CD8-positive, alpha-beta memory T cell (primary cell): ENCODE measurements around the gene COX14. TPM values are rescaled to one million over a fixed set of nuclear protein-coding genes. Genes with fewer than 3 reads are reported as not detected.

ENCODE experiments used
- CTCF ChIA-PET: fragments of 350-600 bp; sonication (Branson Sonifier 250); formaldehyde crosslinking; loops from one replicate; lab custom pipeline; 2021; ENCODE audit warnings: antibody characterized with exemption; lab: Charles Lee
- POLR2A ChIA-PET: fragments of 350-600 bp; sonication (Branson Sonifier 250); formaldehyde crosslinking; loops from one replicate; lab custom pipeline; 2021; ENCODE audit warnings: antibody characterized with exemption; lab: Charles Lee
- DNase-seq, 5 donors: peaks; one replicate each; pipeline versions ENCODE4 v3.0.0 to v3.0.0-alpha.2; 2020 to 2022; ENCODE audit warnings: mixed read lengths in 1 of 5
- H3K27ac ChIP-seq: one replicate; pipeline ENCODE4 v1.7.0; 2013; ENCODE audit warnings: low read depth, mild to moderate bottlenecking, low read length, moderate library complexity
- H3K27me3 ChIP-seq: 2 replicates; pipeline ENCODE4 v1.7.0; 2013; ENCODE audit warnings: low read length, mild to moderate bottlenecking; ENCODE audit not compliant: insufficient read depth, poor library complexity, severe bottlenecking
- H3K36me3 ChIP-seq: 2 replicates; pipeline ENCODE4 v1.7.0; 2013; ENCODE audit warnings: mild to moderate bottlenecking, low read length, moderate library complexity; ENCODE audit not compliant: insufficient read depth
- H3K4me1 ChIP-seq: 2 replicates; pipeline ENCODE4 v1.7.0; 2013; ENCODE audit warnings: mild to moderate bottlenecking, low read length, moderate library complexity; ENCODE audit not compliant: insufficient read depth
- H3K4me3 ChIP-seq: 2 replicates; pipeline ENCODE4 v1.7.0; 2013; ENCODE audit warnings: mild to moderate bottlenecking, low read length
- H3K9me3 ChIP-seq: 2 replicates; pipeline ENCODE4 v1.7.0; 2013; ENCODE audit warnings: mild to moderate bottlenecking, low read length
- H3K27ac Mint-ChIP-seq, 8 donors: one replicate each; pipeline ENCODE4 v1.8.0; 2020 to 2021; ENCODE audit warnings: mixed read lengths in 8 of 8, mild to moderate bottlenecking in 6 of 8, inconsistent platforms in 3 of 8, moderate library complexity in 3 of 8
- H3K27me3 Mint-ChIP-seq, 2 donors: one replicate each; pipeline ENCODE4 v1.8.0; 2020 to 2021; ENCODE audit warnings: mixed read lengths in 2 of 2, mild to moderate bottlenecking in 1 of 2, moderate library complexity in 1 of 2
- H3K36me3 Mint-ChIP-seq, 3 donors: one replicate each; pipeline ENCODE4 v1.8.0; 2020 to 2021; ENCODE audit warnings: mixed read lengths in 3 of 3, inconsistent platforms in 1 of 3, mild to moderate bottlenecking in 1 of 3
- H3K4me1 Mint-ChIP-seq, 3 donors: one replicate each; pipeline ENCODE4 v1.8.0; 2020 to 2021; ENCODE audit warnings: mixed read lengths in 3 of 3, inconsistent platforms in 1 of 3, mild to moderate bottlenecking in 1 of 3
- H3K4me3 Mint-ChIP-seq, 7 donors: one replicate each; pipeline ENCODE4 v1.8.0; 2020 to 2021; ENCODE audit warnings: mixed read lengths in 7 of 7, mild to moderate bottlenecking in 6 of 7, moderate library complexity in 4 of 7, inconsistent platforms in 2 of 7
- H3K9me3 Mint-ChIP-seq, 5 donors: one replicate each; pipeline ENCODE4 v1.8.0; 2020 to 2022; ENCODE audit warnings: mixed read lengths in 5 of 5, mild to moderate bottlenecking in 3 of 5, moderate library complexity in 2 of 5, inconsistent platforms in 1 of 5
- polyA plus RNA-seq: library from polyadenylated mRNA; unstranded; fragments of 300-500 nt; fragmentation: Illumina TruSeq; gene quantifications from one replicate; pipeline ENCODE4 v1.2.3, GENCODE V29; 2021
- total RNA-seq, 2 experiments: library from RNA; stranded (reverse); gene quantifications; one replicate each; pipeline ENCODE4 v1.2.3, GENCODE V29; 2021

The COX14 gene
- total and polyA plus RNA-seq, 3 experiments from 2014 or later = 58.7 to 250 (median 59.2) TPM

DNA sequence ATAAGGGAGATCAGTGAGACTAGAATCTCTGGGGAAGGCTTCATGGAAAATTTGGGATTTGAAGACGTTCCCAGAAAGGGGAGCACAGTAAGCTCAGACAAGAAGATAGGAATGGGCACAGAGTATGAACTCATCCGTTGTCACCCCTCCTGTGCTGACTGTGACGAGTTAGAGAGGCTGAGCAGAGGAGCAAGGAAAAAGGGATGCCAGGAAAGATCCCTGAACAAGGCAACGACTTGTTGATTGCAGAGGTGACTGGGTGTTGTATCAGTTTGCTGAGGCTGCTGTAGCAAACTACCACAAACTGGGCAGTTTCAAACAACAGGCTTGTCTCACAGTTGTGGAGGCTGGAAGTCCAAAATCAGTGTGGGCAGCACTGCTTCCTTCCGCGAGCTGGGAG is 14.1 kb upstream of the COX14 start:
- Mint-ChIP-seq H3K36me3 (peaks cover 17 to 87% (median 26%) of the 10 kb centered on the region in 3 donors), H3K9me3 (no peaks in the 10 kb centered on the region), H3K4me3 (no peak overlapping the region), H3K27ac (no peak overlapping the region), H3K4me1 (no peaks in the 10 kb centered on the region), H3K27me3 (no peaks in the 10 kb centered on the region)
- POLR2A ChIA-PET = interaction anchor here (1.9 kb wide), 1 partner anchor 13 kb away, joined by 6 read pairs; no protein-coding TSS in a partner anchor
- CTCF ChIA-PET = interaction anchor here (2.6 kb wide), 1 partner anchor 13 kb away, joined by 14 read pairs; the partner anchor contains the start of gene COX14
- H3K27ac ChIP-seq = no peak overlapping the region
- no peaks in the 10 kb centered on the region for H3K4me1 ChIP-seq
- H3K4me3 ChIP-seq = no peak overlapping the region
- no peaks in the 10 kb centered on the region for H3K9me3 ChIP-seq
- DNase-seq = no peak
- peaks cover 41% of the 10 kb centered on the region for H3K36me3 ChIP-seq
- no peaks in the 10 kb centered on the region for H3K27me3 ChIP-seq

DNA sequence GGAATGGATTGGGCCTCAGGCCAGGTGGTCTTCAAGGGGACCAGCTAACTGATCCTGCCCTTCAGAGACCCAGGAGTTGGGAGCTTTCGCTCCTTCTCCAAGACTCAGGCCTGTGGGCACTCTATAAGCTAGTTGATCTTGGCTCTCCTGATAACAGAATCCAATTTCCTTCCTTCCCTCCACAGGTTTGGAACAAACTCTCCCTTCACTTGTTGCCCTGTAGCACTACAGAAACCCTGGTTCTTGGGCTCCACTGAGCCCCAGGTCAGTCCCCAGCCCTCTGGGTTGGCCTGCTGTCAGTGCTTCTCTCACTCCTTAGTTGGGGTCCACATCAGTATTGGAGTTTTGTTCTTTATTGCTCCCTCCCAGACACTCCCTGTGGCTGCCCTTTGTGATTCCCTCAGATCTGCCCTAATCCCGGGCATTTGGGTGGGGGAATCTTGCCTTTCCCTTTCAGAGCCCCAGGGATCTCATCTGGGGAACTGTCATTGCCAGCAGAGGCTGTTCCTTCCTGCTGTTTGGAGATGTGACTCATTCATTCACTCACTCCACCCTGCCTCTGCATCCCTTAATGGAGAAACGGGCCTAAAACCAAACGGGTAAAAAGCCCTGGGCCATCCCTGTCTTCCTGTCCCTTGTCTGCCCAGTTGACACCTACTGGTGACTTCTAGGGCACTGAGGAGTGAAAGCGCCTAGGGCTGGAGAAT is 12.6 kb upstream of the COX14 start:
- H3K36me3 ChIP-seq = peaks cover 34% of the 10 kb centered on the region
- no peak overlapping the region for H3K27ac ChIP-seq
- POLR2A ChIA-PET = interaction anchor here (1.9 kb wide), 1 partner anchor 12 kb away, joined by 6 read pairs; no protein-coding TSS in a partner anchor
- no peak overlapping the region for H3K4me3 ChIP-seq
- H3K9me3 ChIP-seq = no peaks in the 10 kb centered on the region
- H3K36me3 Mint-ChIP-seq = peaks cover 17 to 75% (median 26%) of the 10 kb centered on the region in 3 donors
- no peak for DNase-seq
- CTCF ChIA-PET = interaction anchor here (1.6 to 5.6 kb wide), 2 partner anchors 11 kb away, joined by 3 to 41 read pairs; partner anchors contain the start of gene COX14
- no peaks in the 10 kb centered on the region for H3K9me3 Mint-ChIP-seq
- H3K27ac Mint-ChIP-seq = peak overlapping the region in 3 of 8 donors; percentile 25 to 48 (median 35)
- H3K27me3 Mint-ChIP-seq = no peaks in the 10 kb centered on the region
- no peaks in the 10 kb centered on the region for H3K4me1 ChIP-seq
- H3K27me3 ChIP-seq = no peaks in the 10 kb centered on the region
- no peak overlapping the region for H3K4me3 Mint-ChIP-seq
- no peaks in the 10 kb centered on the region for H3K4me1 Mint-ChIP-seq

DNA sequence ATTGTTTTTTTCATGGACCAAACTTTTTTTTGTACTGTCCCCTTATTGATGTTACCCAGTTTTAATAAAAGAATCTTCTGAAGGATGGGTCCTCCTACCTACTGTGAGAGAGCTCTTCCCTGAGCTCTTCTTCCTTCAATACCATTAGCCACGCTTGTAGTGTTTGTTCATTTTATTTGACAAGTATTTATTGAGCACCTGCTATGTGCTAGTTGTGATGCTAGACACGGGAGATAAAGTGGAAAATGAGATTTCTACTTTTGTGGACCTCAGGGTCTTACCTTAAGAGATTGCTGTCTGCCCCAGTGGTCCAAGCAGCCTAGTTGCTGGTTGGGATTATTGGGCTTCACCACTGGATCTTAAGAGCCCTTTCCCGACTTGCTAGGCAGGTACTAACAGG is 11.5 kb upstream of the COX14 start:
- Mint-ChIP-seq H3K27ac (peak overlapping the region in 3 of 8 donors; percentile 9 to 75 (median 64)), H3K4me1 (no peaks in the 10 kb centered on the region), H3K4me3 (no peak overlapping the region), H3K27me3 (no peaks in the 10 kb centered on the region), H3K9me3 (no peaks in the 10 kb centered on the region), H3K36me3 (peaks cover 15 to 64% (median 22%) of the 10 kb centered on the region in 3 donors)
- H3K9me3 ChIP-seq = no peaks in the 10 kb centered on the region
- H3K36me3 ChIP-seq = peaks cover 27% of the 10 kb centered on the region
- no peaks in the 10 kb centered on the region for H3K4me1 ChIP-seq
- no peak overlapping the region for H3K4me3 ChIP-seq
- no peak for DNase-seq
- no peaks in the 10 kb centered on the region for H3K27me3 ChIP-seq
- ChIA-PET POLR2A (interaction anchor here (1.0 kb wide), 1 partner anchor 75 kb away, joined by 3 read pairs; the partner anchor contains the start of gene RACGAP1), CTCF (interaction anchor here (1.6 to 5.6 kb wide), 3 partner anchors 10 to 16 kb away, joined by 3 to 41 read pairs (median 4); partner anchors contain the start of gene COX14)
- no peak overlapping the region for H3K27ac ChIP-seq

DNA sequence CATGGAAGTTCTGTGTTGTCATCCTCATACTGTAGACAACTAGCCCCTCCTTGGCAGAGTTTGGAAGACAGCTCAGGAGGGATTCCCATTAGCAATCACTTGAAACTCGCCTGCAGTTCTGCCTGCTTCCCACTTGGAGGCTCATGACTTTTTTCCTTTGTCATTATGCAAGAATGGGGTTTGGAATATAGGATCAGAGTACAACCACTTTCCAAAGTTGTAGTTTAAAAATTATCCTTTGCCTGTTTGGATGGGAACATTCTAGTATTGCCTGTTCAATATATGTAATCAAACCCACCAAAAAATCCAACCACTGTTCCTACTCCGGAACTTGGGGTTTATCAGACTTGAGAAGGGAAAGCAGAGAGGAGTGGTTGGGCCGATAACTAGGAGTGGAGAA is 10.4 kb upstream of the COX14 start:
- H3K4me1 ChIP-seq = no peaks in the 10 kb centered on the region
- no peak for DNase-seq
- Mint-ChIP-seq H3K27ac (peak overlapping the region in 2 of 8 donors; percentile 7 to 21), H3K36me3 (peaks cover 6 to 53% (median 12%) of the 10 kb centered on the region in 3 donors), H3K4me1 (no peaks in the 10 kb centered on the region), H3K4me3 (no peak overlapping the region), H3K27me3 (no peaks in the 10 kb centered on the region), H3K9me3 (no peaks in the 10 kb centered on the region)
- CTCF ChIA-PET = interaction anchor here (1.9 to 5.6 kb wide), 2 partner anchors 9 to 17 kb away, joined by 4 to 41 read pairs; partner anchors contain the start of gene COX14
- H3K27ac ChIP-seq = no peak overlapping the region
- no peaks in the 10 kb centered on the region for H3K27me3 ChIP-seq
- POLR2A ChIA-PET = no interaction called here
- peaks cover 16% of the 10 kb centered on the region for H3K36me3 ChIP-seq
- no peak overlapping the region for H3K4me3 ChIP-seq
- no peaks in the 10 kb centered on the region for H3K9me3 ChIP-seq

DNA sequence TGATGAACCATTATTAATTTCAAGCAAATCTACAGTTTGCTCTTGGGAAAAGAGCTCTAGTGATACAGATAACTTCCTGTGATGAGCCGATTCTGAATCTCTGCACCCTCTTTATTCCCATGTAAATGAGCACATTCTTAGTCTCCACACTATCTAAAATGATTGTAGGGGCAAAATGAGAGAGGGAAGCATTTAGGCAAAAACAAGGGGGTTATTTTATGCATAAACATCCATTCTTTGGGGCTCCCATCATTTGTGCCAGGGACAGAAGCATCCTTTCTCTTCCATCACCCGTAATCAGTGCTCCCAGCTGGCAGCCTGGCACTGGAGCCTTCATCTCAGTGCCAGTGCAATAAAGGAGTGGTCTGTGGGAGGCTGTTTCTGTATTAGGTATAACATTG is 9.9 kb upstream of the COX14 start:
- no peak overlapping the region for H3K4me3 ChIP-seq
- peaks cover 11% of the 10 kb centered on the region for H3K36me3 ChIP-seq
- Mint-ChIP-seq H3K27ac (peak overlapping the region in 1 of 8 donors; percentile 7), H3K4me3 (no peak overlapping the region), H3K27me3 (no peaks in the 10 kb centered on the region), H3K9me3 (no peaks in the 10 kb centered on the region), H3K4me1 (no peaks in the 10 kb centered on the region), H3K36me3 (peaks cover 4 to 49% (median 9%) of the 10 kb centered on the region in 3 donors)
- DNase-seq = no peak
- POLR2A ChIA-PET = interaction anchor here (0.9 kb wide), 1 partner anchor 9 kb away, joined by 3 read pairs; no protein-coding TSS in a partner anchor
- no peaks in the 10 kb centered on the region for H3K4me1 ChIP-seq
- CTCF ChIA-PET = interaction anchor here (1.9 to 5.6 kb wide), 2 partner anchors 9 to 17 kb away, joined by 4 to 41 read pairs; partner anchors contain the start of gene COX14
- H3K27me3 ChIP-seq = no peaks in the 10 kb centered on the region
- H3K9me3 ChIP-seq = no peaks in the 10 kb centered on the region
- H3K27ac ChIP-seq = no peak overlapping the region

DNA sequence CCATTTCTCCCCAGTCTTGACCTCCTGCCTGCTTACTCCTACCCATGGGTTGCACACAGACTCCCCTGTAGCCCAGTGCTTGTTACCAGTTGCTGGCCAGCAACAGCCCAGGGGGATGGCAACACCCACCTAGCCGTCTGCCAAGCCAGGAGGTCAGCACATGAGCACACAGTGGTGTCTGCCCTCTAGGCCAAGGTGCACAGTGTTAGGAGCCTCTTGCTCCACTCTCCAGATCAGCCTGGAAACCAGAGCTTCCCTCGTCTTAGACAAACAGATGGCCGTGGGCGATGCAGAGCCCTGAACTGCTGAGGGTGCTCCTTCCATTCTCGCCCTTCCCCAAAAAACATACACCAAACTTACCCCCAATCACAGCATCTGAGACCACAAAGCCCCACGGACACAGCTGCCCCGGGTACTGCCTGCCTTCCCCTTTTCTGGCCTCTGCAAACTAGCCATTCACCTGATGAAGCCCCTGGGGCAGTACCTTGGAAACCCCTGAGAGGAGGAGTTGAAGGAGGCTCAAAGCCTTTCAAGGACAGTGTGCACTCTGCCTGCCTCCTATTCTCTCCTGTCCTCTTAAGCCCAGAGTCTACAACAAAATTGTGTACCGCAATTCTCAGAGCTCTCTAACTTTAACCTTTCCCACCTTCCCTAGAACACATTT is 9.3 kb upstream of the COX14 start:
- H3K27ac ChIP-seq = no peak overlapping the region
- Mint-ChIP-seq H3K36me3 (peaks cover 2 to 42% (median 8%) of the 10 kb centered on the region in 3 donors), H3K27ac (no peak overlapping the region), H3K4me3 (no peak overlapping the region), H3K9me3 (no peaks in the 10 kb centered on the region), H3K4me1 (no peaks in the 10 kb centered on the region), H3K27me3 (no peaks in the 10 kb centered on the region)
- no peaks in the 10 kb centered on the region for H3K9me3 ChIP-seq
- no peaks in the 10 kb centered on the region for H3K27me3 ChIP-seq
- peaks cover 9% of the 10 kb centered on the region for H3K36me3 ChIP-seq
- DNase-seq = no peak
- CTCF ChIA-PET = interaction anchor here (1.9 to 5.6 kb wide), 2 partner anchors 8 to 18 kb away, joined by 4 to 41 read pairs; partner anchors contain the start of gene COX14
- H3K4me3 ChIP-seq = no peak overlapping the region
- H3K4me1 ChIP-seq = no peaks in the 10 kb centered on the region
- POLR2A ChIA-PET = interaction anchor here (0.9 kb wide), 1 partner anchor 9 kb away, joined by 3 read pairs; no protein-coding TSS in a partner anchor

DNA sequence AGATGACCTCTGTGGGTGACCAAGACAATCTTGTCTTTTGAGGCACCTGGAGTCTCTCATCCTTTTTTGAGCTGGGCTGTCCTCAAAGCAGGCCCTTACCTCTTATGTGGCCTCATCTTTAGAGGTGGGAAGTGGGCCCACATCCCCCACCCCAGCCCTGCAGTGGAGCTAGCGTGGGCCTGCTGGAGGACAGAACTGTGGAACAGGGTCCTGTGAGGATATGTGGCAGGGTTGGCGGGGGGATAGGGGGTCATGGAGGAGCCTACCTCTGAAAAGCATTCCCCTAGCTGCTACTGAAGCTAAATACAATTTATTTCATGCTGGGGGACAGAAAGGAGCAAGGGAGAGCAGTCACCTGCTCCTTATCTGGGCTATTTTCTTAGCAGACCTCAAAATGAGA is 8.7 kb upstream of the COX14 start:
- no peaks in the 10 kb centered on the region for H3K27me3 ChIP-seq
- Mint-ChIP-seq H3K27me3 (no peaks in the 10 kb centered on the region), H3K27ac (peak overlapping the region in 1 of 8 donors; percentile 68), H3K36me3 (peaks cover 0 to 36% (median 7%) of the 10 kb centered on the region in 3 donors), H3K4me1 (no peaks in the 10 kb centered on the region), H3K4me3 (no peak overlapping the region), H3K9me3 (no peaks in the 10 kb centered on the region)
- no peaks in the 10 kb centered on the region for H3K9me3 ChIP-seq
- no peak overlapping the region for H3K27ac ChIP-seq
- ChIA-PET CTCF (interaction anchor here (0.8 to 5.6 kb wide), 3 partner anchors 8 to 136 kb away, joined by 3 to 41 read pairs (median 4); partner anchors contain the start of gene COX14), POLR2A (no interaction called here)
- no peaks in the 10 kb centered on the region for H3K4me1 ChIP-seq
- peaks cover 3% of the 10 kb centered on the region for H3K36me3 ChIP-seq
- H3K4me3 ChIP-seq = no peak overlapping the region
- no peak for DNase-seq
